Bronchial epithelial cell (primary cell): ENCODE measurements around the gene MUSTN1. TPM values are rescaled to one million over a fixed set of nuclear protein-coding genes. Genes with fewer than 3 reads are reported as not detected.

Experiments
- DNase-seq: peaks from one replicate; pipeline ENCODE4 v3.0.0-alpha.2; 2010; ENCODE audit warnings: low read depth
- FAIRE-seq: peaks from 2 replicates; lab custom pipeline; 2011; peaks lifted over from hg19 to GRCh38; lab: Jason Lieb, UNC
- H3K27me3 ChIP-seq: 2 replicates; pipeline ENCODE4 v1.5.1; 2011; ENCODE audit warnings: low read length; ENCODE audit not compliant: control insufficient read depth, insufficient read depth
- H3K36me3 ChIP-seq: 2 replicates; pipeline ENCODE4 v1.5.1; 2011; ENCODE audit warnings: low read length; ENCODE audit not compliant: control insufficient read depth, insufficient read depth
- H3K4me3 ChIP-seq: 2 replicates; pipeline ENCODE4 v1.5.1; 2011; ENCODE audit warnings: mild to moderate bottlenecking, low read depth, low read length, control low read depth
- CTCF ChIP-seq: IDR thresholded peaks from 2 replicates; pipeline ENCODE4 v1.5.1; 2011; ENCODE audit warnings: mild to moderate bottlenecking, moderate library complexity, low read length, control low read depth, inconsistent platforms; ENCODE audit not compliant: insufficient read depth, severe bottlenecking
- total RNA-seq: library from RNA; depleted of rRNA; stranded (reverse); fragments of >200 nt; gene quantifications from 2 replicates; pipeline ENCODE4 v1.2.1, GENCODE V29; 2014

The MUSTN1 gene
- total RNA-seq, 1 donor from 2014 or later = not detected

- TF ChIP-seq CTCF = no peak
- H3K27me3 ChIP-seq = peaks cover 10% of the 10 kb centered on the region
- FAIRE-seq (no peak), DNase-seq (no peak)
- no peak overlapping the region for H3K4me3 ChIP-seq
- H3K36me3 ChIP-seq = no peaks in the 10 kb centered on the region
Observed at GRCh38 chr3:52784021-52784621, 50.7 kb downstream of the MUSTN1 start.

- Histone ChIP-seq H3K27me3 (peaks cover 10% of the 10 kb centered on the region), H3K36me3 (no peaks in the 10 kb centered on the region), H3K4me3 (no peak overlapping the region)
- no peak for TF ChIP-seq CTCF
- DNase-seq (no peak), FAIRE-seq (no peak)
Observed at GRCh38 chr3:52783211-52783555, 51.6 kb downstream of the MUSTN1 start.

Other genes with a start within 250 kb of the MUSTN1 start
- 72.5 and 95.6 TPM in 2 replicates for gene PBRM1, start 149.1 kb downstream of the MUSTN1 start, total RNA-seq
- gene GNL3, start 149.0 kb downstream of the MUSTN1 start, total RNA-seq = 167 and 232 TPM in 2 replicates
- gene GLT8D1, start 129.2 kb downstream of the MUSTN1 start, total RNA-seq = 49.8 and 54.3 TPM in 2 replicates
- gene SPCS1, start 128.9 kb downstream of the MUSTN1 start, total RNA-seq = 51.1 and 57.9 TPM in 2 replicates
- 20.5 and 24.8 TPM in 2 replicates for gene NEK4, start 64.1 kb downstream of the MUSTN1 start, total RNA-seq
- not detected in 2 replicates for gene ITIH1, start 57.4 kb downstream of the MUSTN1 start, total RNA-seq
- gene ITIH3, start 40.2 kb downstream of the MUSTN1 start, total RNA-seq = not detected in 2 replicates
- gene ITIH4, start 4.3 kb downstream of the MUSTN1 start, total RNA-seq = 0.26 and 1.8 TPM in 2 replicates
- 7.9 and 11.0 TPM in 2 replicates for gene STIMATE, start 62.5 kb upstream of the MUSTN1 start, total RNA-seq
- 7.6 and 8.1 TPM in 2 replicates for gene SFMBT1, start 211.1 kb upstream of the MUSTN1 start, total RNA-seq